GM19438 (cell line): ENCODE data around the gene FIBCD1.
"Not testable (repeated sequence)": the region's sequence is repeated elsewhere in the genome, so short reads cannot be mapped to it uniquely, and the experiment has no call there.

Experiments
- ATAC-seq: cut with Tn5 transposase; IDR thresholded peaks from one replicate; pipeline ENCODE4 v1.9.1; 2021; ENCODE audit warnings: low read depth; ENCODE audit not compliant: unreplicated experiment

The FIBCD1 gene

DNA sequence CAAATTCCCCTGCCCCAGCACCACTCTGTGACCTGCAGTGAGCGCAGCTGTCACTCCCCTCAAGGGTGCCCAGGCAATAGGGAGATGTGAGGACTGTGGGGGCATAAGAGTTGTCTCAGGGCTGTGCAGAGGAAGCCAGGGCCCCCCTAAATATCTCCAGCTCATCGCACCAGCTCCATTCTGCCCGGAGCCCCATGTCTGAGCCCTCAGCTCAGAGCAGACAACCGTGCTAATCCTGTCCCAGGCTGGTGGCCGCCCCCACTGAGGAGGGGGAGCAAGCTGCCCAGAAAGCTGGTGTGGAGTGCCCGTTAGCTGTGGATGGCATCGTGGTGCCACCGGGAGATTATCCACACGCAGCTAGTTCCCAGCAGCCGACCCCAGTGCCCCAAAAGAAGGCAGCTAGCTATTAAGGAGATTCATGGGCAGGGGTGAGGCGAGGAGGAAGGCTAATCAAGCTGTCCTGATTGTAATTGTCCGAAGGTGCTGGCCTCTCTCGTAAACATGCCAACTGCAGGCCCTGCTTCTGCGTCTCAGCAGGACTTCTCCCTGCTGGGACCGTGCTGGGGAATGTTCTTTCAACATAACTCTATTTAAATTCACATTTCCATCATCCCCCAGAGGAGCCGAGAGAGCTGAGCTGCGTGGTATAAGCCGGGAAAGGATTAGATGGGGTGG, 17.0 kb upstream of the FIBCD1 start:
- ATAC-seq, result no peak

GRCh38 chr9:130954925-130955324, 15.9 kb upstream of the FIBCD1 start:
- not testable (repeated sequence) for ATAC-seq

DNA sequence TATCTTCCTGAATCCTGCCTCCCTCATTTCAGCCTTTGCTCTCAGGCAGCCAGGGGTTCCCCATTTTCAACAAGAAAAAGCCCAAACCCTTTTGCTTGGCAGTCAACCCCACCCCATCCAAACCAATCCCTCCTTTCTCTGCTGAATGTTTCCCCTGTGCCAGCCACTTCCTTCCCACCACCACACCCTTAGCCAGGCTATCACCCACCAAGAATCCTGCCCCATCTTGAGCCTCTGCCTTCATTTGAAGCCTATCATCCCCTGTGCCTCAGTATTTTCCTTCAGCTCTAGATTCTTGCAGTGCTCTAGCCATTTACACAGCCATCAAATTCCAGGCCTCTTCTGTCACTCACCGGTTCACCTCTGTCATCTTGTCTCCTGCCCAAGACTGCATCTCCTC, 15.3 kb upstream of the FIBCD1 start:
- no peak for ATAC-seq

DNA sequence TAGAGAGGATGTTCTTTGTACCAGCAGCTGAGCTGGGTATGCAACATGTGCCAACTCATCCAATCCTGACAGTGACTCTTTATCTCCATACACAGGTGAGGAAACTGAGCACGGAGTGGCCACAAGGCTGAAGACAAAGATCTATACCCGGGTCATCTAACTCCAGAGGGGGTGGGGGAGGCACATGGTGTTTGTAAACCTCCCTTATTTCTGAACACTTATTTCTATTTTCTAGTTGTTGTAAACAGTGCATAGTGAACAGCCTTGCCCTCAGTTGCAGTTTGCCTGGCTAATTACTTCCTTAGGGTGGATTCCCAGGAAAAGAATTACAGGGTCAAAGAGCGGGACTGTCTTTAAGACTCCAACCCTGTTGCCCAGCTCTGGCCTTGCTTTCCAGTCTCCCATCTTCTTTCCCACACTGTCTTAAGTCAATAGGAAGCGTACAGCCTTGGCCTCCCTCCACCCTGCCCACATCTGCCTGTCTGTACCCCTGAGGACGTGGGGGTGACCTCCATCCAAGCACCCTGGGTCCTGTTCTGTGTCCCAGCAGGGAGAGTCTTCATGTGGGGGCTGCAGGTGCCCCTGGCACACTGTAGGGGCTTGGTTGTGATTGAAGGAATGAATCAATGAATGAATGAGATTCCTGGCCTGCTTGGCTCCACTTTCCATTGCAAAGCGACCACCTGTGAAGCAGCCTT, 13.2 kb upstream of the FIBCD1 start:
- no peak for ATAC-seq

DNA sequence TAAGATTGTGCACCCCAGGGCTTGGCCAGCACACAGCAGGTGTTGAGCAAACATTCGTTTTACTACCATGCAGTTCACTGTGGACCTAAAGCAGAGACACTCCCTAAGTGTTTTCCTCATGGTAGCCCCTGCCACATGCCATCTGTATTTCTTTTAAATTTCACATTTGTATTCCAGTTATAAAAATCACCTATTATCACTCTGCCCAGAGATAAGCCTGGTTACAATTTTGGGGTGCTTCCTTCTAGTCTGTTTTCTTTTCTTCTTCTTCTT, 10.9 kb upstream of the FIBCD1 start:
- no peak for ATAC-seq

DNA sequence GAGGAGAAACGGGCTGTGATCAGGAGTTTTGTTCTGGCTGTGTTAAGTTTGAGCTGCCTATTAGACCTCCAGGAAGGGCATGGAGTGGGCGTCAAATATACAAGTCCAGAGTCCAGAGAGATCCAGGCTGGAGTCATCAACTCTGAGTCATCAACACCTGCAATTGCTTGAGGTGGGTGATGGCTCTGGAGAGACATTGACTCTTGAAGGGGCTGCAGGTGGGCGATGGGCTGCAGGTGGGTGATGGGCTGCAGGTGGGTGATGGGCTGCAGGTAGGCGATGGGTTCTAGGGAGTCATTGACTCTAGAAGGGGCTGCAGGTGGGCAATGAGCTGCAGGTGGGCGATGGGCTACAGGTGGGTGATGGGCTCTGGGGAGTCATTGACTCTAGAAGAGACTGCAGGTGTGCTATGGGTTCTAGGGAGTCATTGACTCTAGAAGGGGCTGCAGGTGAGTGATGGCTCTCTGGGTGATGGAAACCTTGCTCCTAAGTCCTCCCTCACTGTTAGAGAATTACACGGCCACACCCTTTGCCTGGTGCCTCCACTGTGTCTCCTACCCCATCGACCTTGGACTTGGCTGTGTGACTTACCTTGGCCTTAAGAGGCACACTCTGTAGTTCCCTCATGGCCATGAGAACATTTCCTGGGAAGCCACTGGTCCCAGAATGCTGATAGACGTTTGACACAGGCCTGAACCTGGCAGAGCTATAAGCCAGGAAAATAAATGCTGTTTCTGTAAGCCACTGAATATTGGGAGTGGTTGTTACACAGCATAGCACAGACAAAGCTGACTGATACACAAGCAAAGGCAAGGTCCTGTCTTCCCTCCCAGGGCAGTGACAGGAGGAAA, 10.4 kb upstream of the FIBCD1 start:
- ATAC-seq, result no peak

- ATAC-seq, result no peak
Observed at GRCh38 chr9:130948266-130948665, 9.2 kb upstream of the FIBCD1 start.

- ATAC-seq, result no peak
Observed at GRCh38 chr9:130947618-130948140, 8.6 kb upstream of the FIBCD1 start.

GRCh38 chr9:130946766-130947617, 7.9 kb upstream of the FIBCD1 start:
- ATAC-seq, result no peak

DNA sequence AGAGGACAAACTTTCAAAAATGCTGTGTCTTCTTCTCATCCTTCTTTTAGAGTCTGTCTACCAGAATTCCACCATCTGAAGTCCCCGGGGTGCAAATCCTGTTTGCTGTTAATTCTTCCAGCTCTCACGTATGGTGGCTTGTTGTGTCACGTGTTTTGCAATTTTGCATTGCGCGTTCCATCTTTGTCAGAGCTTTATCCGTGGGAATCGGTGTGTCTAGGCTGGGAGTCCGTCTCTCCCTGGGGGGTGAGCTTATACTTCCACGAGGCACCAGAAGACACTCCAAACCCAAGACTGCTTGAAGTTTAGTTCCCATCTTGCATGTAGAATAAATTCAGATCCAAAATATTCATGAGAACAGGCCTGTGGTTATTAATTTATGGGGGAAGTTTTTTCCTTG, 6.1 kb upstream of the FIBCD1 start:
- no peak for ATAC-seq

DNA sequence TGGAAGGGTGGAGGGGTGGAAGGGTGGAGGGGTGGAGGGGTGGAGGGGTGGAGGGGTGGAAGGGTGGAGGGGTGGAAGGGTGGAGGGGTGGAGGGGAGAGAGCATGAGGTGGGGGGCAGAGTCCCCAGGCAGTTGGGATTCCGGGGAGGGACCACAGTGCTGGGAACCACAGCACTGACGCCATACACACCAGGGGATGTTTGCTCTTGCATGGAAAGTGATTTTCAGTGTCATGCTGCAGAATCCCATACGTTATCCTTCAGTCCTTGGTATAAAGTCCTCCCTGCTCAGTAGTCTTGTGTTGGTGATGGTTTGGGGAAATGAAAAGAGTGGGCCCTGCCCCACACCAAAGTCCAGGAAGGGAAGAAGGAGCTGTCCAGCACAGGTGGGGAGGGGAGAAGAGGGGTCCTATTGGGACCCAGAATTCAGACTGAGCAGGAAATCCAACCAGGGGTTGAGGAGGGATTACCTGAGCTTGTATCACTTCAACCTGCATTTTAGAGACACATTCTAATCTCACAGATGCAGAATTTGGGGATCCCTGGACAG, 5.5 kb upstream of the FIBCD1 start:
- ATAC-seq, result no peak

- no peak for ATAC-seq
Observed at GRCh38 chr9:130943777-130944176, 4.7 kb upstream of the FIBCD1 start.

DNA sequence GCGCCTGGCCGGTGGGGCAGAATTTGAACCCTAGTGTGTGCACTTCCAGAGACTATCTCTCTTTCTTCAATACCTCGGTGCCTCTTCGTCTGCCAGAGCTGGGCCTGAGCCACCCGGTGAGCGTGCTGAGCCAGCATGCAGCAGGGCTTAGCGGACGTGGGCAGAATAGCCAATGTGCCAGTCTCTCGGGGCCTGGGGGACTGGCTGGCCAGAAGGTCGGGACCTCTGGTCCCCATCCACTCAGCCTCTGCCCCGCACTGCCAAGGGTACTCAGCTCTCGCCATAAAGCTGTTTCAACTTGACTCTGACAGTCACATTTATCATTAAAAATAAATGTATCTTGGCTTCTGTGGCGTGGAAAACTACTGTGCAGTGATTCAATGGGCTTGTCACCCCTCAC, 4.2 kb upstream of the FIBCD1 start:
- ATAC-seq, result no peak

- no peak for ATAC-seq
Observed at GRCh38 chr9:130942679-130943078, 3.6 kb upstream of the FIBCD1 start.

DNA sequence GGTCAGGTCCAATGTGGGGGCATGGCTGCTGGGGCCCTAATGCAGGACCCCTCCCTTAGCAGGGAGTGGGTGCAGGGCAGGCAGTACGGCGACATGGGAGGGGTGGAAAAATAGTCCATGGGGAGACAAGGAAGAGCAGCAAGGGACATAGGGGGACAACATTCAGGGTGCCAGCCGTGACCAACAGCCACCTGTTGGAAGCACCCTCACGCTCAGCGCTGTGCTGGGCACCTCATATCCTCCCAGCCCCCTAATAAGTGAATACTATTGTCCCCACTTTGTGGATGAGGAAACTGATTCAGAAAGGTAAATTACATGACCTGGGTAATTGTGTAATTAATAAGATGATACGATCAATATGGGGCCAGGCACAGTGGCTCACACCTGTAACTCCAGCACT, 3.0 kb upstream of the FIBCD1 start:
- ATAC-seq, result no peak

- no peak for ATAC-seq
Observed at GRCh38 chr9:130940693-130941576, 1.9 kb upstream of the FIBCD1 start.

- ATAC-seq, result no peak
Observed at GRCh38 chr9:130940027-130940549, 1.0 kb upstream of the FIBCD1 start.

DNA sequence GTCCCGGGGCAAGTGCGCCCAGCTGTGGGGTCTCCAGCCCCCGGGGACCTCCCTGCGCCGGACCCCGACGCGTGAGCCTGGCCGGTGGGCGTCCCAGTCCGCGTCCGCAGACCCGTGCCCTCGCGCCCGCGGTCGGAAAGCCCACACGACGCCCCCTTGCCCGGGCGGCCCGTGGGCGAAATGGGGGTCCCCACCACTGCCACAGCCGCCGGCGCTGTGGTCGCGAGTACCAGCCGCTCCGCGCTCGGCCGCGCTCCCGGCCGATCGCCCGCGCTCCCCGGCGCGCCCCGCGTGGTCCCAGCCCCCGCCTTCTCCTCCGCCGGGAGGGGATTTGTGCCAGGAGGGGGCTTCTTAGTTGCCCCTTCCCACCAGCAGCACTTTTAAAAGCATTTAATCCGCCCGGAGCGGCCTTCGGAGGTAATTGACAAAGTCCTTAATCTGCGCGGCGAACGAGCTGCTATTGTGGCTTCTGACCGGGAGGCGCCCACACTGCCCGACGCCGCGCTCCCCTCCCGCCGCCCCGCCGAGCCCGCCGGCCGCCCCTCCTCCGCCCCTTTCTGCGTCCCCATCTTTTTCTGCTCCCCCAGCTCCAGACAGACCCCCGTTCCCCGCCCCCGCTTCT, 469 bp upstream of the FIBCD1 start:
- ATAC-seq, result no peak

- no peak for ATAC-seq
Observed at GRCh38 chr9:130938184-130938651, 829 bp downstream of the FIBCD1 start.
